ENCODE data around the gene CBLC.

CBLC gene

GRCh38 chr19:44818466-44819031, 40.9 kb downstream of the CBLC start:
- Histone ChIP-seq H3K27ac (ENCODE audit: insufficient read depth in 1 of 2, low read depth in 1 of 2, low read length in 2 of 2, poor library complexity in 1 of 2, severe bottlenecking in 2 of 2) (no peak overlapping the region), H3K4me3 (ENCODE audit: control insufficient read depth in 1 of 7, extremely low read depth in 1 of 7, insufficient read depth in 4 of 7, low read depth in 2 of 7, low read length in 6 of 7) (no peak overlapping the region), H3K9me3 (ENCODE audit: control extremely low read depth in 1 of 5, control insufficient read depth in 4 of 5, insufficient read depth in 2 of 5, low read depth in 1 of 5, low read length in 4 of 5) (no peaks in the 10 kb centered on the region), H3K36me3 (ENCODE audit: control insufficient read depth in 4 of 4, insufficient read depth in 4 of 4, low read length in 3 of 4) (no peaks in the 10 kb centered on the region), H3K4me1 (ENCODE audit: control extremely low read depth in 1 of 4, control insufficient read depth in 4 of 4, insufficient read depth in 4 of 4, low read length in 3 of 4) (peaks cover 0 to 2% (median 0%) of the 10 kb centered on the region in 4 experiments), H3K27me3 (replicated peaks in 2 of 5; ENCODE audit: control insufficient read depth in 4 of 5, insufficient read depth in 5 of 5, low read length in 4 of 5) (no peaks in the 10 kb centered on the region)
- WGBS (ENCODE audit: insufficient coverage) = 98% methylated on average over 6 of the region's 20 CpGs
- ChIA-PET CTCF (no interaction called here), POLR2A (no interaction called here)
- no peak for DNase-seq

GRCh38 chr19:44819246-44819832, 41.6 kb downstream of the CBLC start:
- H3K27me3 ChIP-seq (replicated peaks in 2 of 5; ENCODE audit: control insufficient read depth in 4 of 5, insufficient read depth in 5 of 5, low read length in 4 of 5) = no peaks in the 10 kb centered on the region
- peaks cover 0 to 2% (median 0%) of the 10 kb centered on the region in 4 experiments for H3K4me1 ChIP-seq (ENCODE audit: control extremely low read depth in 1 of 4, control insufficient read depth in 4 of 4, insufficient read depth in 4 of 4, low read length in 3 of 4)
- ChIA-PET CTCF (interaction anchor here (0.7 to 1.3 kb wide), 2 partner anchors 24 to 25 kb away, joined by 3 read pairs; no protein-coding TSS in a partner anchor), POLR2A (no interaction called here)
- H3K4me3 ChIP-seq (ENCODE audit: control insufficient read depth in 1 of 7, extremely low read depth in 1 of 7, insufficient read depth in 4 of 7, low read depth in 2 of 7, low read length in 6 of 7) = no peak overlapping the region
- WGBS (ENCODE audit: insufficient coverage) = 96% methylated on average over 28 of the region's 28 CpGs
- H3K9me3 ChIP-seq (ENCODE audit: control extremely low read depth in 1 of 5, control insufficient read depth in 4 of 5, insufficient read depth in 2 of 5, low read depth in 1 of 5, low read length in 4 of 5) = no peaks in the 10 kb centered on the region
- no peaks in the 10 kb centered on the region for H3K36me3 ChIP-seq (ENCODE audit: control insufficient read depth in 4 of 4, insufficient read depth in 4 of 4, low read length in 3 of 4)
- DNase-seq = no peak
- H3K27ac ChIP-seq (ENCODE audit: insufficient read depth in 1 of 2, low read depth in 1 of 2, low read length in 2 of 2, poor library complexity in 1 of 2, severe bottlenecking in 2 of 2) = no peak overlapping the region

DNA sequence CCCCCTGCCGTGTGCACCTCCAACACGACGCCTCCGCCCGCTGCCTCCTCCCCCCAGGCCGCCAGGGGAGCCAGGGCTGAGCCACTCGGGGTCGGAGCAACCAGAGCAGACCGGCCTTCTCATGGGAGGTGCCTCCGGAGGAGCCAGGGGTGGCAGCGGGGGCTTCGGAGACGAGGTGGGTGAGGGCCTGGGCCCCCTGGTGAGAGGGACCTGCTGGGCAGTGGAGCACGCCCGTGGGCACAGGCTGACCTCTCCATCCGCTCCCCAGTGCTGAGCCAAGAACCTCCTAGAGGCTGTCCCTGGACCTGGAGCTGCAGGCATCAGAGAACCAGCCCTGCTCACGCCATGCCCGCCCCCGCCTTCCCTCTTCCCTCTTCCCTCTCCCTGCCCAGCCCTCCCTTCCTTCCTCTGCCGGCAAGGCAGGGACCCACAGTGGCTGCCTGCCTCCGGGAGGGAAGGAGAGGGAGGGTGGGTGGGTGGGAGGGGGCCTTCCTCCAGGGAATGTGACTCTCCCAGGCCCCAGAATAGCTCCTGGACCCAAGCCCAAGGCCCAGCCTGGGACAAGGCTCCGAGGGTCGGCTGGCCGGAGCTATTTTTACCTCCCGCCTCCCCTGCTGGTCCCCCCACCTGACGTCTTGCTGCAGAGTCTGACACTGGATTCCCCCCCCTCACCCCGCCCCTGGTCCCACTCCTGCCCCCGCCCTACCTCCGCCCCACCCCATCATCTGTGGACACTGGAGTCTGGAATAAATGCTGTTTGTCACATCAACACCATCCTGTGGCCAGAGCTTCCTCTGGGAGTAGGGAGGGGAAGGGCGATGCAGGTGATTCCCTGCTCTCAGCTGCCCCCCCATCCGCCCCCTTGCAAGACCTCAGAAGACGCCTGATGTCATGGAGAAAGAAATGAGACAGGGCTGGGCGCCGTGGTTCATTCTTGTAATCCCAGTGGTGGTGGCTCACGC, 43.2 kb downstream of the CBLC start:
- Histone ChIP-seq H3K36me3 (ENCODE audit: control insufficient read depth in 4 of 4, insufficient read depth in 4 of 4, low read length in 3 of 4) (no peaks in the 10 kb centered on the region), H3K27me3 (replicated peaks in 2 of 5; ENCODE audit: control insufficient read depth in 4 of 5, insufficient read depth in 5 of 5, low read length in 4 of 5) (no peaks in the 10 kb centered on the region), H3K4me3 (ENCODE audit: control insufficient read depth in 1 of 7, extremely low read depth in 1 of 7, insufficient read depth in 4 of 7, low read depth in 2 of 7, low read length in 6 of 7) (no peak overlapping the region), H3K9me3 (ENCODE audit: control extremely low read depth in 1 of 5, control insufficient read depth in 4 of 5, insufficient read depth in 2 of 5, low read depth in 1 of 5, low read length in 4 of 5) (no peaks in the 10 kb centered on the region), H3K27ac (ENCODE audit: insufficient read depth in 1 of 2, low read depth in 1 of 2, low read length in 2 of 2, poor library complexity in 1 of 2, severe bottlenecking in 2 of 2) (no peak overlapping the region), H3K4me1 (ENCODE audit: control extremely low read depth in 1 of 4, control insufficient read depth in 4 of 4, insufficient read depth in 4 of 4, low read length in 3 of 4) (peaks cover 0 to 2% (median 0%) of the 10 kb centered on the region in 4 experiments)
- CTCF ChIA-PET = interaction anchor here (1.0 kb wide), 1 partner anchor 16 kb away, joined by 4 read pairs; no protein-coding TSS in a partner anchor
- DNase-seq = no peak
- POLR2A ChIA-PET = interaction anchor here (0.7 kb wide), 1 partner anchor 161 kb away, joined by 3 read pairs; no protein-coding TSS in a partner anchor
- WGBS (ENCODE audit: insufficient coverage) = 83% methylated on average over 17 of the region's 35 CpGs

DNA sequence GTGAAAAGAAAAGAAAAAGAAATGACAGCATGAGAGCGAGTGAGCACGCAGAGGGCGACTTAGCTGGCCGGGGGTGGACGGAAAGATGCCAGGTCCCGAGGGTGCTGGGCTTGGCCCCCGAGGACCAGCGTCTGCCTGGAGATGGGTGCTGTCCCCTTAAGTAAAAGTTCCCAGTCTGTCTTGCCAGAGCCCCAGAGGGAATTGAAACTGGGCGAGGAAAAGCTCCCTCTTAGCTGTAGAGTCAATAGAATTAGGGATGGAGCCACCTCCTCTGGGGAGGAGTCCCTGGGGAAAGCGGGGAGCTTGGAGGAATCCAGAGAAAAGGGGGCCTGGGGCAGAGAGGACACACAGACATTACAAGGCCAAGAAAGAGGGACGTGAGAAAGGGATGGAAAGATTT, 44.5 kb downstream of the CBLC start:
- Histone ChIP-seq H3K4me1 (ENCODE audit: control extremely low read depth in 1 of 4, control insufficient read depth in 4 of 4, insufficient read depth in 4 of 4, low read length in 3 of 4) (peaks cover 0 to 2% (median 0%) of the 10 kb centered on the region in 4 experiments), H3K4me3 (ENCODE audit: control insufficient read depth in 1 of 7, extremely low read depth in 1 of 7, insufficient read depth in 4 of 7, low read depth in 2 of 7, low read length in 6 of 7) (no peak overlapping the region), H3K9me3 (ENCODE audit: control extremely low read depth in 1 of 5, control insufficient read depth in 4 of 5, insufficient read depth in 2 of 5, low read depth in 1 of 5, low read length in 4 of 5) (no peaks in the 10 kb centered on the region), H3K27me3 (replicated peaks in 2 of 5; ENCODE audit: control insufficient read depth in 4 of 5, insufficient read depth in 5 of 5, low read length in 4 of 5) (no peaks in the 10 kb centered on the region), H3K27ac (ENCODE audit: insufficient read depth in 1 of 2, low read depth in 1 of 2, low read length in 2 of 2, poor library complexity in 1 of 2, severe bottlenecking in 2 of 2) (no peak overlapping the region), H3K36me3 (ENCODE audit: control insufficient read depth in 4 of 4, insufficient read depth in 4 of 4, low read length in 3 of 4) (no peaks in the 10 kb centered on the region)
- POLR2A ChIA-PET = interaction anchor here (0.6 kb wide), 1 partner anchor 99 kb away, joined by 3 read pairs; no protein-coding TSS in a partner anchor
- DNase-seq = no peak
- CTCF ChIA-PET = interaction anchor here (1.0 to 1.7 kb wide), 3 partner anchors 14 to 23 kb away, joined by 3 to 4 read pairs (median 4); no protein-coding TSS in a partner anchor
- 98% methylated on average over 10 of the region's 11 CpGs for WGBS (ENCODE audit: insufficient coverage)

GRCh38 chr19:44822670-44823372, 45.1 kb downstream of the CBLC start:
- WGBS (ENCODE audit: insufficient coverage) = 87% methylated on average over 6 of the region's 10 CpGs
- ChIA-PET CTCF (interaction anchor here (1.0 to 1.7 kb wide), 4 partner anchors 13 to 51 kb away, joined by 3 to 4 read pairs (median 4); no protein-coding TSS in a partner anchor), POLR2A (interaction anchor here (0.6 kb wide), 1 partner anchor 100 kb away, joined by 3 read pairs; no protein-coding TSS in a partner anchor)
- Histone ChIP-seq H3K4me3 (ENCODE audit: control insufficient read depth in 1 of 7, extremely low read depth in 1 of 7, insufficient read depth in 4 of 7, low read depth in 2 of 7, low read length in 6 of 7) (no peak overlapping the region), H3K27me3 (replicated peaks in 2 of 5; ENCODE audit: control insufficient read depth in 4 of 5, insufficient read depth in 5 of 5, low read length in 4 of 5) (no peaks in the 10 kb centered on the region), H3K27ac (ENCODE audit: insufficient read depth in 1 of 2, low read depth in 1 of 2, low read length in 2 of 2, poor library complexity in 1 of 2, severe bottlenecking in 2 of 2) (no peak overlapping the region), H3K9me3 (ENCODE audit: control extremely low read depth in 1 of 5, control insufficient read depth in 4 of 5, insufficient read depth in 2 of 5, low read depth in 1 of 5, low read length in 4 of 5) (no peaks in the 10 kb centered on the region), H3K4me1 (ENCODE audit: control extremely low read depth in 1 of 4, control insufficient read depth in 4 of 4, insufficient read depth in 4 of 4, low read length in 3 of 4) (peaks cover 0 to 2% (median 0%) of the 10 kb centered on the region in 4 experiments), H3K36me3 (ENCODE audit: control insufficient read depth in 4 of 4, insufficient read depth in 4 of 4, low read length in 3 of 4) (no peaks in the 10 kb centered on the region)
- no peak for DNase-seq

DNA sequence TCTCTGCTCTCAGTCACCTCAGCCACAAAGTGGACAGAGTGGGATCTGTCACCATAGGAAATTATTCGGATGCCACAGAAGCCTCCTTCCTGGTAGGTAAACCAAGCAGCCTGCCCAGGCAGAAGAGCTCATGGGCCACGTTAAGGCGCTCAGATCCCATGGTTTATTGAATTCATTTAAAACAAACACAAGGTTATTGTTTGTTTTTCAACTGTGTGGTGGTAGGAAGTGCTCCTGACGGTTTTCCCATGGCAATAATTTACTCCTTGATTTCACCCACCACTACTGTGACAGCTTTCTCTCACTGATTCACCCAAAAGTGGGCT, 45.6 kb downstream of the CBLC start:
- no CpG with 5 or more reads among the region's 4 CpGs for WGBS (ENCODE audit: insufficient coverage)
- CTCF ChIA-PET = interaction anchor here (0.6 to 1.7 kb wide), 4 partner anchors 21 to 52 kb away, joined by 3 to 4 read pairs (median 3); partner anchors contain the start of gene CBLC
- DNase-seq = no peak
- Histone ChIP-seq H3K27ac (ENCODE audit: insufficient read depth in 1 of 2, low read depth in 1 of 2, low read length in 2 of 2, poor library complexity in 1 of 2, severe bottlenecking in 2 of 2) (no peak overlapping the region), H3K9me3 (ENCODE audit: control extremely low read depth in 1 of 5, control insufficient read depth in 4 of 5, insufficient read depth in 2 of 5, low read depth in 1 of 5, low read length in 4 of 5) (no peaks in the 10 kb centered on the region), H3K4me1 (ENCODE audit: control extremely low read depth in 1 of 4, control insufficient read depth in 4 of 4, insufficient read depth in 4 of 4, low read length in 3 of 4) (peaks cover 0 to 2% (median 0%) of the 10 kb centered on the region in 4 experiments), H3K36me3 (ENCODE audit: control insufficient read depth in 4 of 4, insufficient read depth in 4 of 4, low read length in 3 of 4) (no peaks in the 10 kb centered on the region), H3K27me3 (replicated peaks in 2 of 5; ENCODE audit: control insufficient read depth in 4 of 5, insufficient read depth in 5 of 5, low read length in 4 of 5) (no peaks in the 10 kb centered on the region), H3K4me3 (ENCODE audit: control insufficient read depth in 1 of 7, extremely low read depth in 1 of 7, insufficient read depth in 4 of 7, low read depth in 2 of 7, low read length in 6 of 7) (no peak overlapping the region)
- POLR2A ChIA-PET = interaction anchor here (0.6 kb wide), 1 partner anchor 18 kb away, joined by 3 read pairs; no protein-coding TSS in a partner anchor

All from common myeloid progenitor, CD34-positive (primary cell).